ENCODE results near the gene KIAA0232. TPM values are rescaled to one million over a fixed set of nuclear protein-coding genes. Genes with fewer than 3 reads are reported as not detected.
"Not testable (repeated sequence)": the region's sequence is repeated elsewhere in the genome, so short reads cannot be mapped to it uniquely, and the experiment has no call there.

The KIAA0232 gene
- total and polyA plus RNA-seq, 12 donors = 7.3 to 45.2 (median 27.4) TPM

DNA sequence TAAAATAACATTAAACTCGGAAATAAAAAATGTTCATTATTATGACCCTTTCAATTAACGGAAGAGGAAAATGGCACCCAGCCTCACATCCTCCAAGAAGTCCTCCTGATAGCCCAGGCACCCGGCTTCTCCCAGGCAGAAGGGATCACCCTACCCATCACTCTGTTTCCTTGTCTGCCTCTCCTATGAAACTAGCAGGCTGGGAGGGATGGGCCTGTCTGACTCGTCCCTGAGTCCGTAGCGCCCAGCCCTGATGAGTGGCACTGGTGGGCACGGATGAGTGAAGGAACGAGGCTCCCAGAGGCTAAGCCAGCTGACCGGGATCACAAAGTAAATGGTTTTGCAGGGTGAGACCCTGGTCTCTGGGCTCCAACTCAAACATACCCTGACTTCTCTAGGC lies 28.6 kb upstream of the KIAA0232 start:
- intact Hi-C loops (cut with DNase I) = no loop called here
- H3K4me1 ChIP-seq (replicated peaks in 1 of 2) = no peaks in the 10 kb centered on the region
- WGBS, 4 donors = 75 to 89% (median 83%) methylated on average over 9 of the region's 9 CpGs
- DNase-seq = no peak
- no peak overlapping the region for H3K27ac ChIP-seq
- no peaks in the 10 kb centered on the region for H3K36me3 ChIP-seq (replicated peaks in 1 of 2)
- no peak overlapping the region for H3K4me3 ChIP-seq
- TF ChIP-seq CTCF (IDR thresholded peaks at IDR 0.05) = no peak
- no peak for TF ChIP-seq POLR2A (IDR thresholded peaks at IDR 0.05)
- no peaks in the 10 kb centered on the region for H3K9me3 ChIP-seq (replicated peaks in 1 of 3)
- H3K27me3 ChIP-seq = no peaks in the 10 kb centered on the region

GRCh38 chr4:6754481-6755087 lies 27.9 kb upstream of the KIAA0232 start:
- TF ChIP-seq CTCF (IDR thresholded peaks at IDR 0.05) (no peak), POLR2A (IDR thresholded peaks at IDR 0.05) (no peak)
- Histone ChIP-seq H3K9me3 (replicated peaks in 1 of 3) (no peaks in the 10 kb centered on the region), H3K27me3 (no peaks in the 10 kb centered on the region), H3K4me3 (no peak overlapping the region), H3K27ac (no peak overlapping the region), H3K4me1 (replicated peaks in 1 of 2) (no peaks in the 10 kb centered on the region), H3K36me3 (replicated peaks in 1 of 2) (no peaks in the 10 kb centered on the region)
- 95 to 98% (median 97%) methylated on average over 3 of the region's 3 CpGs for WGBS, 4 donors
- intact Hi-C loops (cut with DNase I) = no loop called here
- DNase-seq = no peak

- no peaks in the 10 kb centered on the region for H3K9me3 ChIP-seq (replicated peaks in 1 of 3)
- 71 to 74% (median 72%) methylated on average over 5 of the region's 5 CpGs for WGBS, 4 donors
- no peaks in the 10 kb centered on the region for H3K4me1 ChIP-seq (replicated peaks in 1 of 2)
- intact Hi-C loops (cut with DNase I) = no loop called here
- no peak for TF ChIP-seq POLR2A (IDR thresholded peaks at IDR 0.05)
- no peak for TF ChIP-seq CTCF (IDR thresholded peaks at IDR 0.05)
- peak in 3 of 7 donors; percentile 38 to 48 (median 43) for DNase-seq
- no peak overlapping the region for H3K4me3 ChIP-seq
- H3K27ac ChIP-seq = no peak overlapping the region
- no peaks in the 10 kb centered on the region for H3K27me3 ChIP-seq
- H3K36me3 ChIP-seq (replicated peaks in 1 of 2) = no peaks in the 10 kb centered on the region
Measured at GRCh38 chr4:6755088-6755753, 27.3 kb upstream of the KIAA0232 start.

DNA sequence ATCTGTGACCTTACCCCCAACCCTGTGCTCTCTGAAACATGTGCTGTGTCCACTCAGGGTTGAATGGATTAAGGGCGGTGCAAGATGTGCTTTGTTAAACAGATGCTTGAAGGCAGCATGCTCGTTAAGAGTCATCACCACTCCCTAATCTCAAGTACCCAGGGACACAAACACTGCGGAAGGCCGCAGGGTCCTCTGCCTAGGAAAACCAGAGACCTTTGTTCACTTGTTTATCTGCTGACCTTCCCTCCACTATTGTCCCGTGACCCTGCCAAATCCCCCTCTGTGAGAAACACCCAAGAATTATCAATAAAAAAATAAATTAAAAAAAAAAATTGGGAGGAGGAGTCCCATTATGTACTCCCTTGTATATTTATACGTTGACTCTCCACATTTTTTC lies 26.2 kb upstream of the KIAA0232 start:
- H3K27ac ChIP-seq; DNase-seq; intact Hi-C loops (cut with DNase I); H3K9me3 ChIP-seq (replicated peaks in 1 of 3); H3K4me3 ChIP-seq; H3K36me3 ChIP-seq (replicated peaks in 1 of 2); H3K4me1 ChIP-seq (replicated peaks in 1 of 2); H3K27me3 ChIP-seq: not testable (repeated sequence)
- 62 to 85% (median 67%) methylated on average over 2 to 4 of the region's 6 CpGs for WGBS, 4 donors

DNA sequence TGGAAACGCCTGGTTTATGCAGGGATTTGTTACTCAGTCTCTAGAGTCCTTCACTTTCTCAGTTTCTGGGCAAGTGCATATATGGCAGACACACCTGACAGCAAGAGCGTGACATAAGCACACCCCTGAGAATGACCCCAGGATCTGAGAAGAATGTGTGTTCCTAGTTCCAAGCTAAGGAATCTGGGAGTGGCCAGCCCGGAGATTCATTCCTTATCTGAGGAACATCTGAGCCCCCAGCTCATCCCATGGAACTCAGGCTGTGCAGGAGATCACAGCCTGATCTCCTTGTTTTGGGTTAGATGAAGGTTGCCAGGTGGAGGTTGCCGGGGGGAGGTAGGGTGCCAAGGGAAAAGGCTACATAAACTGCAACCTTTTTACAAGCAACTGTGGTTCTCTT lies 23.8 kb upstream of the KIAA0232 start:
- DNase-seq = no peak
- Histone ChIP-seq H3K4me3 (no peak overlapping the region), H3K9me3 (replicated peaks in 1 of 3) (no peaks in the 10 kb centered on the region), H3K27me3 (no peaks in the 10 kb centered on the region), H3K36me3 (replicated peaks in 1 of 2) (no peaks in the 10 kb centered on the region), H3K27ac (no peak overlapping the region), H3K4me1 (replicated peaks in 1 of 2) (no peaks in the 10 kb centered on the region)
- 75 to 84% (median 78%) methylated on average over 4 of the region's 4 CpGs for WGBS, 4 donors
- intact Hi-C loops (cut with DNase I) = no loop called here
- TF ChIP-seq POLR2A (IDR thresholded peaks at IDR 0.05) (no peak), CTCF (IDR thresholded peaks at IDR 0.05) (no peak)
